ENCODE data around the gene COL20A1.

- TF ChIP-seq PATZ1 (CRISPR knock-in tag; IDR thresholded peaks at IDR 0.05; ENCODE audit: borderline replicate concordance), result no peak
- TF ChIP-seq ARNTL (CRISPR knock-in tag; IDR thresholded peaks at IDR 0.05; ENCODE audit: borderline replicate concordance, low read depth), result no peak
- TF ChIP-seq CSRNP3 (CRISPR knock-in tag; IDR thresholded peaks at IDR 0.05), result no peak
- TF ChIP-seq GLIS3 (CRISPR knock-in tag; IDR thresholded peaks at IDR 0.05), result no peak
- no peak for TF ChIP-seq PPARA (CRISPR knock-in tag; IDR thresholded peaks at IDR 0.05; ENCODE audit: borderline replicate concordance)
- no peak for TF ChIP-seq SNAI2 (CRISPR knock-in tag; IDR thresholded peaks at IDR 0.05)
- TF ChIP-seq ZNF70 (CRISPR knock-in tag; IDR thresholded peaks at IDR 0.05), result no peak
- no peak for TF ChIP-seq RARB (CRISPR knock-in tag; IDR thresholded peaks at IDR 0.05)
Observed at GRCh38 chr20:63275825-63276224, 17.2 kb upstream of the COL20A1 start.
